Measurements from ENCODE around the gene CNIH3.

DNA sequence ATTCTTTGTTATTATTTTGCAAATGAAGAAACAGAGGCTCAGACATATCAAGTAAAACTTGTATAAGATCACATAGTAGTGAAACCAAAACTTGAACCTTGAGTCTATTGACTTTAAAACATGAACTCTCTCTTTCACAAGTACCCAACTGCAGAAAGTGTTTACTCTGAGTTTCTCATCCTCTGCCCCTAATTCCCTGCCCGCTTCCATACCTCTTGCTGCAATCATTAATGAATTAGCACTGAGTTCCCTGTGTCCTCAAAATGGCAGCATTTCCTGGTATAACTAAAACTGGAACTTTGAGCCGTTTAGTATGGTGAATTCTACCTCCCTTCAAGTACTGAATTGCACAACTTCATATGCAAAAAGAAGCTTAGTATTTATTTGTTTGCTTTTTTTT, 165.7 kb downstream of the CNIH3 start:
- TF ChIP-seq CTCF (IDR thresholded peaks at IDR 0.05; ENCODE audit: insufficient read depth, low read length, poor library complexity, severe bottlenecking) (no peak), EZH2phosphoT487 (conservative IDR thresholded peaks at IDR 0.05; ENCODE audit: low read length) (no peak)
